ENCODE measurements around the gene PLEKHG7.

DNA sequence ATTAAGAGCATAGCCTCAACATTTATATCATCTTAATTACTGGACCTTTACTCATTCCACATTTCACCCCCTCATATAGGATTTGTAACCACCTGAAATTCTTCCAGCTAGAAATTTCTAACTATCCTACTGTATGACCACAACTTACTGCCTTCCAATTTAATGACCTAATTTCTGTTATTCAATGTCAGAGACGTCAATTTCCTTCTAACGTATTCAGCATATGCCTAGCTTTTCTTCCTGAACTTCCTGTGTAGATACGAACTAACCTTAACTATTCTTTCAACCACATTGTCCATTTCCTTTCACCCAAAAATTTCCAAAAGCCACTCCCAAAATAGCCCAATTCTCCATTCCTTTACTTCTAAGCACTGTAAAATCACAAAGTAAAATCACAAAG, 118.4 kb downstream of the PLEKHG7 start:
- TF ChIP-seq POLR2A (IDR thresholded peaks at IDR 0.05): no peak
- TF ChIP-seq, protein P1, sequence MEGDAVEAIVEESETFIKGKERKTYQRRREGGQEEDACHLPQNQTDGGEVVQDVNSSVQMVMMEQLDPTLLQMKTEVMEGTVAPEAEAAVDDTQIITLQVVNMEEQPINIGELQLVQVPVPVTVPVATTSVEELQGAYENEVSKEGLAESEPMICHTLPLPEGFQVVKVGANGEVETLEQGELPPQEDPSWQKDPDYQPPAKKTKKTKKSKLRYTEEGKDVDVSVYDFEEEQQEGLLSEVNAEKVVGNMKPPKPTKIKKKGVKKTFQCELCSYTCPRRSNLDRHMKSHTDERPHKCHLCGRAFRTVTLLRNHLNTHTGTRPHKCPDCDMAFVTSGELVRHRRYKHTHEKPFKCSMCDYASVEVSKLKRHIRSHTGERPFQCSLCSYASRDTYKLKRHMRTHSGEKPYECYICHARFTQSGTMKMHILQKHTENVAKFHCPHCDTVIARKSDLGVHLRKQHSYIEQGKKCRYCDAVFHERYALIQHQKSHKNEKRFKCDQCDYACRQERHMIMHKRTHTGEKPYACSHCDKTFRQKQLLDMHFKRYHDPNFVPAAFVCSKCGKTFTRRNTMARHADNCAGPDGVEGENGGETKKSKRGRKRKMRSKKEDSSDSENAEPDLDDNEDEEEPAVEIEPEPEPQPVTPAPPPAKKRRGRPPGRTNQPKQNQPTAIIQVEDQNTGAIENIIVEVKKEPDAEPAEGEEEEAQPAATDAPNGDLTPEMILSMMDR (IDR thresholded peaks at IDR 0.05): no peak

Data from transverse colon (tissue), 3 donors.